HL-60 (cell line): ENCODE measurements around the gene SARDH.
A peak's percentile ranks its signal among the peaks of the same experiment; 100 is the strongest.

Experiments
- DNase-seq, 2 experiments: peaks; one replicate each; pipeline ENCODE4 v3.0.0-alpha.2; 2010 to 2020; ENCODE audit warnings: low read depth in 1 of 2, low spot score in 1 of 2
- H3K27ac ChIP-seq: fragments of 250-450 bp; sonication (Bioruptor Pico); replicated peaks from 2 replicates; pipeline ENCODE4 v1.5.1; 2020; ENCODE audit warnings: mild to moderate bottlenecking, moderate library complexity
- H3K27me3 ChIP-seq: fragments of 250-450 bp; sonication (Bioruptor Pico); 2 replicates; pipeline ENCODE4 v1.5.1; 2021; ENCODE audit warnings: mild to moderate bottlenecking, moderate library complexity; ENCODE audit not compliant: insufficient read depth, poor library complexity, severe bottlenecking
- H3K4me3 ChIP-seq: replicated peaks from 2 replicates; pipeline ENCODE4 v1.5.1; 2011; ENCODE audit warnings: mild to moderate bottlenecking, control low read depth, low read length; ENCODE audit not compliant: insufficient read depth
- GABPA ChIP-seq: IDR thresholded peaks from 2 replicates; pipeline ENCODE4 v1.6.1; 2012; ENCODE audit warnings: low read depth
- POLR2AphosphoS5 ChIP-seq: IDR thresholded peaks from 2 replicates; pipeline ENCODE4 v1.6.1; 2012; ENCODE audit warnings: low read depth
- SPI1 ChIP-seq: IDR thresholded peaks from 2 replicates; pipeline ENCODE4 v1.6.1; 2012; ENCODE audit warnings: low read depth, mild to moderate bottlenecking, borderline replicate concordance
- TF ChIP-seq, protein P1 (sequence below): IDR thresholded peaks from 2 replicates; pipeline ENCODE4 v1.6.1; 2012; ENCODE audit warnings: low read depth; ENCODE audit not compliant: insufficient replicate concordance
- TF ChIP-seq, protein P2 (sequence below): IDR thresholded peaks from one replicate; pipeline ENCODE4 v1.5.1; 2011; ENCODE audit warnings: low read length, control low read depth, inconsistent platforms; ENCODE audit not compliant: insufficient read depth

SARDH gene

DNA sequence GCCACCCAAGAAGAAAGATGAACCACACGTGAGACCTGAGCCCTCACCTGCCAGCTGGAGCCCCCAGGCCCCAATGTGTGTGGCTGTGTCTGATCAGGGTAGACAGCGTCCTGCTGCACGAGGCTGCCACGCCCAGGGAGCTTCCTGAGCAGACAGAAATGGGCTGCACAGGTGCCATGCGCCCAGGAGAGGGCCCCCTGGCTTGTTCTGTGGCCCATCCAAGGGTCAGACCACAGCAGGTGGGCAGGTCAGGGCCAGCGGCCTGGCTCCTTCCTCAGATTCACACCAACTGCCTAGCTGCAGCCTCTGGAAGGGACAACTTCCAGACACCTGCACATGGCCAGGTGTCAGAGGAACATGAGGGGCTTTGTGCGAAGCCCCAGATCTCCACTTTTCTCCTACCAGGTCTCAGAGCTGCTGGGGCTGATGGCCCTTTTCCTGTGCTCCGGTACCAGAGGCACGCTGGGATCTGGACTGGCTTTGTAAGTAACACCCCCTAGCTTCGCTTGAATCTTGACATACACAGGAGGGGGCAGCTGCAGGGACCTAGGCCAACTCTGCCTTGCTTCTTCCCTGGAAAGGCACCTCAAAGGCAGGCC, 10.8 kb downstream of the SARDH start:
- H3K27me3 ChIP-seq = peaks cover 3% of the 10 kb centered on the region
- H3K4me3 ChIP-seq = no peak overlapping the region
- H3K27ac ChIP-seq = no peak overlapping the region
- TF ChIP-seq, protein P1, sequence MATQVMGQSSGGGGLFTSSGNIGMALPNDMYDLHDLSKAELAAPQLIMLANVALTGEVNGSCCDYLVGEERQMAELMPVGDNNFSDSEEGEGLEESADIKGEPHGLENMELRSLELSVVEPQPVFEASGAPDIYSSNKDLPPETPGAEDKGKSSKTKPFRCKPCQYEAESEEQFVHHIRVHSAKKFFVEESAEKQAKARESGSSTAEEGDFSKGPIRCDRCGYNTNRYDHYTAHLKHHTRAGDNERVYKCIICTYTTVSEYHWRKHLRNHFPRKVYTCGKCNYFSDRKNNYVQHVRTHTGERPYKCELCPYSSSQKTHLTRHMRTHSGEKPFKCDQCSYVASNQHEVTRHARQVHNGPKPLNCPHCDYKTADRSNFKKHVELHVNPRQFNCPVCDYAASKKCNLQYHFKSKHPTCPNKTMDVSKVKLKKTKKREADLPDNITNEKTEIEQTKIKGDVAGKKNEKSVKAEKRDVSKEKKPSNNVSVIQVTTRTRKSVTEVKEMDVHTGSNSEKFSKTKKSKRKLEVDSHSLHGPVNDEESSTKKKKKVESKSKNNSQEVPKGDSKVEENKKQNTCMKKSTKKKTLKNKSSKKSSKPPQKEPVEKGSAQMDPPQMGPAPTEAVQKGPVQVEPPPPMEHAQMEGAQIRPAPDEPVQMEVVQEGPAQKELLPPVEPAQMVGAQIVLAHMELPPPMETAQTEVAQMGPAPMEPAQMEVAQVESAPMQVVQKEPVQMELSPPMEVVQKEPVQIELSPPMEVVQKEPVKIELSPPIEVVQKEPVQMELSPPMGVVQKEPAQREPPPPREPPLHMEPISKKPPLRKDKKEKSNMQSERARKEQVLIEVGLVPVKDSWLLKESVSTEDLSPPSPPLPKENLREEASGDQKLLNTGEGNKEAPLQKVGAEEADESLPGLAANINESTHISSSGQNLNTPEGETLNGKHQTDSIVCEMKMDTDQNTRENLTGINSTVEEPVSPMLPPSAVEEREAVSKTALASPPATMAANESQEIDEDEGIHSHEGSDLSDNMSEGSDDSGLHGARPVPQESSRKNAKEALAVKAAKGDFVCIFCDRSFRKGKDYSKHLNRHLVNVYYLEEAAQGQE = no peak
- TF ChIP-seq SPI1 = no peak
- TF ChIP-seq POLR2AphosphoS5 = no peak
- TF ChIP-seq GABPA = no peak
- TF ChIP-seq, protein P2, sequence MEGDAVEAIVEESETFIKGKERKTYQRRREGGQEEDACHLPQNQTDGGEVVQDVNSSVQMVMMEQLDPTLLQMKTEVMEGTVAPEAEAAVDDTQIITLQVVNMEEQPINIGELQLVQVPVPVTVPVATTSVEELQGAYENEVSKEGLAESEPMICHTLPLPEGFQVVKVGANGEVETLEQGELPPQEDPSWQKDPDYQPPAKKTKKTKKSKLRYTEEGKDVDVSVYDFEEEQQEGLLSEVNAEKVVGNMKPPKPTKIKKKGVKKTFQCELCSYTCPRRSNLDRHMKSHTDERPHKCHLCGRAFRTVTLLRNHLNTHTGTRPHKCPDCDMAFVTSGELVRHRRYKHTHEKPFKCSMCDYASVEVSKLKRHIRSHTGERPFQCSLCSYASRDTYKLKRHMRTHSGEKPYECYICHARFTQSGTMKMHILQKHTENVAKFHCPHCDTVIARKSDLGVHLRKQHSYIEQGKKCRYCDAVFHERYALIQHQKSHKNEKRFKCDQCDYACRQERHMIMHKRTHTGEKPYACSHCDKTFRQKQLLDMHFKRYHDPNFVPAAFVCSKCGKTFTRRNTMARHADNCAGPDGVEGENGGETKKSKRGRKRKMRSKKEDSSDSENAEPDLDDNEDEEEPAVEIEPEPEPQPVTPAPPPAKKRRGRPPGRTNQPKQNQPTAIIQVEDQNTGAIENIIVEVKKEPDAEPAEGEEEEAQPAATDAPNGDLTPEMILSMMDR = no peak
- no peak for DNase-seq

DNA sequence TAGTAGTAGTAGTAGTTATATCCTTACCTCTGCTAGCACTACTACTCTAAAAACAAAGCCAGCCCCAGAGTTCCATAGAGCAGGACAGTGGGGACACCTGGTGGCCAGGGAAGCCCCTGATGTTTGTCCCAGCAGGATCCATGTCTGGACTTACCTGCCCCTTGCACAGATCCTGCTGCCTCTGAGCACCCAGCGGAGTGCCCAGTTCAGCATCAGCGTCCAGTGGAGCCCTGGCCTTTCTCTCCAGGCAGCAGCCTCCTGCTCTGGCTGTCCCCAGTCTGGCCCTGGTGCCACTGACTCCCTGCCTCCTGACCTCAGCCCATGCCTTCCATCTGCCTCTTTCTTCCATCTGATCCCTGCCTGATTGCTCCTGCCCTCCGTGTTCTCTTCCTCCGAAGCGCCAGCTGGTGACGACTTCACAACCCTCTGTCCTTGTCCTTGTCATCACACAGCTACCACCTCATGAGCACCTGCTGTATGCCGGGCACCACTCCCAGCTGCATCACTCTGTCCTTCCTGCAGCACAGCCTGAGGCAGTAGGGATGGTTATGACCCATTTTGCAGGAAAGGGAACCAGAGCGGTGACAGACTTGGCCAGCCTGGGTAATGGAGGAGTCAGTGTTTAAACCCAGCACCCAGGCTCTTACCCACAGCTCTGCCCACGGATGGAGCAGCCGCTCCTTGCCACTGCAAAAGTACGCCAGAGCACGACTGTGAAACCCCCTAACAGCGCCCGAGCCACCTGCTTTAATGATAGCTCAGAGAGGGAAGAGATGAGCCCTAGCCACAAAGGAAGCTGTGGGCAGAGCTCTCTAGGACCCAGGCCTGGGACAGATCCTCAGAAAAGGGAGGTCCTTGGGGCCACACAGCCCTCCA, 11.5 kb downstream of the SARDH start:
- Histone ChIP-seq H3K4me3 (no peak overlapping the region), H3K27me3 (peaks cover 3% of the 10 kb centered on the region), H3K27ac (no peak overlapping the region)
- DNase-seq = peak in 1 of 2 experiments; percentile 22
- TF ChIP-seq, protein P1 = no peak
- TF ChIP-seq, protein P2 = peak; percentile 26
- TF ChIP-seq POLR2AphosphoS5 = no peak

DNA sequence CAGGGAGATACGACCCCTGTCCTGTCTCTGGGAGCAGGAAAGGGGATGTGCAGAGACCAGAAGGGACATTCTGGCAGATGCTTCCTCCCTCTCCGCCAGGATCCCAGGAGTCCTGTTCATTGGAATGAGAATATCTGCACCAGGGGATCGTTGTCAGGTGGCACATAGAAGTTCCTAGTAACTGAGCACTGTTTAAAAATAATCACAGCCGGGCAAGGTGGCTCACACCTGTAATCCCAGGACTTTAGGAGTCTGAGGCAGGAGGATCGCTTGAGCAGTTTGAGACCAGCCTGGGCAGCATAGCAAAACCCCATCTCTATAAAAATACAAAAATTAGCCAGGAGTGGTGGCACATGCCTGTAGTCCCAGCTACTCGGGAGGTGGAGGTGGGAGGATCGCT, 12.3 kb downstream of the SARDH start:
- TF ChIP-seq, protein P2 = no peak
- TF ChIP-seq GABPA (no peak), POLR2AphosphoS5 (no peak), SPI1 (no peak)
- TF ChIP-seq, protein P1 = no peak
- Histone ChIP-seq H3K4me3 (no peak overlapping the region), H3K27me3 (peaks cover 3% of the 10 kb centered on the region), H3K27ac (no peak overlapping the region)
- no peak for DNase-seq
